ENCODE measurements around the gene PTPRG.

The PTPRG gene

GRCh38 chr3:61684386-61684785, 123.0 kb downstream of the PTPRG start:
- H3K27me3 ChIP-seq (ENCODE audit: insufficient read depth, low read depth), result no peaks in the 10 kb centered on the region
- no peaks in the 10 kb centered on the region for H3K36me3 ChIP-seq (ENCODE audit: insufficient read depth)
- no peaks in the 10 kb centered on the region for H3K79me2 ChIP-seq (ENCODE audit: insufficient read depth, low read depth)
- no peaks in the 10 kb centered on the region for H4K20me1 ChIP-seq (ENCODE audit: insufficient read depth)
- H3K9ac ChIP-seq, result no peak overlapping the region
- H3K4me2 ChIP-seq, result no peak overlapping the region
- TF ChIP-seq CTCF (conservative IDR thresholded peaks at IDR 0.05; ENCODE audit: low read depth, low read length), result no peak
- no peaks in the 10 kb centered on the region for H3K4me1 ChIP-seq (ENCODE audit: low read depth, poor library complexity, severe bottlenecking)
- H3K27ac ChIP-seq, result no peak overlapping the region
- H3K4me3 ChIP-seq (IDR thresholded peaks at IDR 0.05; ENCODE audit: insufficient read depth, low read depth, low read length), result no peak overlapping the region
- no peak overlapping the region for H2AFZ ChIP-seq (ENCODE audit: low read depth)

- Histone ChIP-seq H3K4me1 (ENCODE audit: low read depth, poor library complexity, severe bottlenecking) (no peaks in the 10 kb centered on the region), H3K27me3 (ENCODE audit: insufficient read depth, low read depth) (no peaks in the 10 kb centered on the region), H3K79me2 (ENCODE audit: insufficient read depth, low read depth) (no peaks in the 10 kb centered on the region), H3K36me3 (ENCODE audit: insufficient read depth) (no peaks in the 10 kb centered on the region), H3K4me3 (IDR thresholded peaks at IDR 0.05; ENCODE audit: insufficient read depth, low read depth, low read length) (no peak overlapping the region), H3K9ac (no peak overlapping the region), H2AFZ (ENCODE audit: low read depth) (no peak overlapping the region), H3K4me2 (no peak overlapping the region), H3K27ac (no peak overlapping the region), H4K20me1 (ENCODE audit: insufficient read depth) (no peaks in the 10 kb centered on the region)
- no peak for TF ChIP-seq CTCF (conservative IDR thresholded peaks at IDR 0.05; ENCODE audit: low read depth, low read length)
Measured at GRCh38 chr3:61685755-61686154, 124.4 kb downstream of the PTPRG start.

GRCh38 chr3:61686228-61686648, 124.9 kb downstream of the PTPRG start:
- H4K20me1 ChIP-seq (ENCODE audit: insufficient read depth), result no peaks in the 10 kb centered on the region
- no peaks in the 10 kb centered on the region for H3K27me3 ChIP-seq (ENCODE audit: insufficient read depth, low read depth)
- no peak overlapping the region for H3K9ac ChIP-seq
- no peak for TF ChIP-seq CTCF (conservative IDR thresholded peaks at IDR 0.05; ENCODE audit: low read depth, low read length)
- no peak overlapping the region for H3K4me3 ChIP-seq (IDR thresholded peaks at IDR 0.05; ENCODE audit: insufficient read depth, low read depth, low read length)
- no peak overlapping the region for H3K27ac ChIP-seq
- H3K79me2 ChIP-seq (ENCODE audit: insufficient read depth, low read depth), result no peaks in the 10 kb centered on the region
- H2AFZ ChIP-seq (ENCODE audit: low read depth), result no peak overlapping the region
- no peaks in the 10 kb centered on the region for H3K36me3 ChIP-seq (ENCODE audit: insufficient read depth)
- no peaks in the 10 kb centered on the region for H3K4me1 ChIP-seq (ENCODE audit: low read depth, poor library complexity, severe bottlenecking)
- H3K4me2 ChIP-seq, result no peak overlapping the region

- H3K4me2 ChIP-seq, result no peak overlapping the region
- no peak overlapping the region for H3K4me3 ChIP-seq (IDR thresholded peaks at IDR 0.05; ENCODE audit: insufficient read depth, low read depth, low read length)
- H3K9ac ChIP-seq, result no peak overlapping the region
- H3K79me2 ChIP-seq (ENCODE audit: insufficient read depth, low read depth), result no peaks in the 10 kb centered on the region
- H3K36me3 ChIP-seq (ENCODE audit: insufficient read depth), result no peaks in the 10 kb centered on the region
- H3K27ac ChIP-seq, result no peak overlapping the region
- H2AFZ ChIP-seq (ENCODE audit: low read depth), result no peak overlapping the region
- no peaks in the 10 kb centered on the region for H3K4me1 ChIP-seq (ENCODE audit: low read depth, poor library complexity, severe bottlenecking)
- H3K27me3 ChIP-seq (ENCODE audit: insufficient read depth, low read depth), result no peaks in the 10 kb centered on the region
- no peak for TF ChIP-seq CTCF (conservative IDR thresholded peaks at IDR 0.05; ENCODE audit: low read depth, low read length)
- no peaks in the 10 kb centered on the region for H4K20me1 ChIP-seq (ENCODE audit: insufficient read depth)
Measured at GRCh38 chr3:61687206-61687605, 125.8 kb downstream of the PTPRG start.
